DMS153 (cell line): ENCODE results near the gene OR1I1.
A peak's percentile ranks its signal among the peaks of the same experiment; 100 is the strongest.
"Not testable (repeated sequence)": the region's sequence is repeated elsewhere in the genome, so short reads cannot be mapped to it uniquely, and the experiment has no call there.

Experiments used
- DNase-seq: peaks from one replicate; lab custom pipeline; 2025; lab: John Stamatoyannopoulos, UW

The OR1I1 gene, protein sequence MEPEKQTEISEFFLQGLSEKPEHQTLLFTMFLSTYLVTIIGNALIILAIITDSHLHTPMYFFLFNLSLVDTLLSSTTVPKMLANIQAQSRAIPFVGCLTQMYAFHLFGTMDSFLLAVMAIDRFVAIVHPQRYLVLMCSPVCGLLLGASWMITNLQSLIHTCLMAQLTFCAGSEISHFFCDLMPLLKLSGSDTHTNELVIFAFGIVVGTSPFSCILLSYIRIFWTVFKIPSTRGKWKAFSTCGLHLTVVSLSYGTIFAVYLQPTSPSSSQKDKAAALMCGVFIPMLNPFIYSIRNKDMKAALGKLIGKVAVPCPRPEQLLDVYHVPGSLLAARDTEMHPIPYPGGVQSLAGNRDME

GRCh38 chr19:15081911-15082310 is at the start of gene OR1I1:
Gene OR1I1, plus strand, starts transcription at chr19:15082211. Its CDS starts 4,855 bp downstream, at chr19:15087066.
- DNase-seq = no peak

DNA sequence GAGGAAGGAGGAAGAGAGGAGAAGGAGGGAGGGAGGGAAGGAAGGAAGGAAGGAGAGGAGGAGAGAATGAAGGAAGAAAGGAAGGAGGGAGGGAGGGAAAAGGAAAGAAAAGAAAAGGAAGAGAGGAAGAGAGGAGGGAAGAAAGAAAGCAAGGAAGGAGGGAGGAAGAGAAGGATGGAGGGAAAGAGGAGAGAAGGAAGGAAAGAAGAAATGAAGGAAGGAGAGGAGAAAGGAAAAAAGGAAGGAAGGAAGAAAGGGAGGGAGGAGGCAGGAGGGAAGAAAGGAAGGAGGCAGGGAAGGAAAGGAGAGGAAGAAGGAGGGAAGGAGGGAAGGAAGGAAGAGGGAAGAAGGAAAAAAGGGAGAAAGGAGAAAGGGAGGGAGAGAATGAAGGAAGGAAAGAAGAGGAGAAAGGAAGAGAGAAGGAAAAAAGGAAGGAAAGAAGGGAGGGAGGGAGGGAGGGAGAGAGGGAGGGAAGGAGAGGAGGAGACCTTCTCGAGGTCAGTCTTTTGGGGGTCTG is 46.2 kb upstream of the OR1I1 start:
- no peak for DNase-seq

DNA sequence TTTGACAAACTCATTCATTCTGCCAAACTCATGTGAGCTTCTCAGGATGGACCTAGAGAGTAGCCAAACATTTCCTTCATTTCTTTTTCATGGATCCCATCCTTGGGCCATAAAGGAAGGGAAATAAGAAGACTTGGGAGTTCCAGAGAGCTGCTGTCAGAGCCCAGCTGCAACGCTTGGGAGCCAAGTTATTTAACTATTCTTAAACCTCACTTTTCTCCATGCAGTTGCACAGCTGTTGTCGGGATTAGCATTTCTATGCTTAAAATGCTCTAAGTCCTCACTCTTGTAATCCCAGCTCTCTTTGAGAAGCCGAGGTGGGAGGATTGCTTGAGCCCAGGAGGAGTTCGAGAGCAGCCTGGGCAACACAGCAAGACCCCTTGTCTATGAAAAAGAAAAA is 44.4 kb upstream of the OR1I1 start:
- DNase-seq = no peak

GRCh38 chr19:15038294-15038693 is 43.7 kb upstream of the OR1I1 start:
- no peak for DNase-seq

- DNase-seq = no peak
Measured at GRCh38 chr19:15042003-15042402, 40.0 kb upstream of the OR1I1 start.

- DNase-seq = no peak
Measured at GRCh38 chr19:15042826-15043225, 39.2 kb upstream of the OR1I1 start.

DNA sequence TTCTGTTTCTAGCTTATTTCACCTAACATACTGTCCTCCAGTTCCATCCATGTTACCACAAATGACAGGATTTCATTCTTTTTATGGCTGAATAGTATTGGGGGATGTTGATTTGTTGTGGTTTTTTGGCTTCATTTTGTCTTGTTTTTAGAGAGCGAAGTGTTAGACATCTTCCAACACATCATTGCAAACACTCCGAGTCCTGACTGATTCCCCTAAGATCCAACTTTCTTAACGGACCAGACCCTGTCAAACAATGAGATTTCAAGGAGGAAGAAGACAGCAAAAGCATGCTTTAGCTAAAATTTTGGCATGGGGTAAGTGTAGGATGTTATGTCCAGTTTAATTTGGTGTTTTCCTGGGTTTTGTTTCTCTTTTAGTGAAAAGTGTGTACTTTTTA is 36.5 kb upstream of the OR1I1 start:
- no peak for DNase-seq

- no peak for DNase-seq
Measured at GRCh38 chr19:15047680-15048079, 34.3 kb upstream of the OR1I1 start.

DNA sequence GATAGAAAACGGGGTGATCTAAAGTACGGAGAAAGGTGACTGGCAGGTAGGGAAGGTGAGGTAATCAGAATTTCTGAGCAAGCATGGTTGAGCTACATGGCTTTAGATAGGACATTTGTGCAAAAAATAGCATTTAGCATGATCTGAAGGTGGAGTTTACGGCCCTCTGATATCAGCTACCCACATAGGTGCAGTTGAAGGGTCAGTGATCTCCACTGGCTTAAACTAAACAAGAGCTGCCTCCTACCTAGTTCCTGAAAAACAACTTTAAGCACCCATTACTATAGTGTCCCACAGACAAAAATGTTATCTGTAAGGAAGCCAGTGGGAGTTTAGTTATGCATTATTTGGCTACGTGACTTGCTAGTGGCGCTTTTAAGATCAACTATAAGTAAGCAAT is 33.9 kb upstream of the OR1I1 start:
- no peak for DNase-seq

- DNase-seq = no peak
Measured at GRCh38 chr19:15048885-15049541, 33.0 kb upstream of the OR1I1 start, which contains the start of gene CASP14. Gene CASP14, plus strand, starts transcription at chr19:15049480. Its CDS starts 2,772 bp downstream, at chr19:15052252.

GRCh38 chr19:15050639-15051038 is 31.4 kb upstream of the OR1I1 start:
- DNase-seq = no peak

DNA sequence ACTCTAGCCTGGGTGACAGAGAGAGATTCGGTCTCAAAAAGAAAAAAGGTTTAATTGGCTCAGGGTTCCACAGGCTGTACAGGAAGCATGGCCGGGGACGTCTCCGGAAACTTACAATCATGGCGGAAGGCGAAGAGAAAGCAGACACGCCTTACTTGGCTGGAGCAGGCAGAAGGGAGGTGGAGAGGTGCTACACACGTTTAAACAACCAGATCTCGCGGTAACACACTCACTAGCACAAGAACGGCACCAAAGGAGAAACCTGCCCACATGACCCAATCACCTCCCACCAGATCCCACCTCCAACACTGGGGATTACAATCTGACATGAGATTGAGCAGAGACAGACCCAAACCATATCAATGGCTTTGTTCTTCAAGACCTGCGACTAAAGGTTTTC is 20.0 kb upstream of the OR1I1 start:
- DNase-seq = no peak

DNA sequence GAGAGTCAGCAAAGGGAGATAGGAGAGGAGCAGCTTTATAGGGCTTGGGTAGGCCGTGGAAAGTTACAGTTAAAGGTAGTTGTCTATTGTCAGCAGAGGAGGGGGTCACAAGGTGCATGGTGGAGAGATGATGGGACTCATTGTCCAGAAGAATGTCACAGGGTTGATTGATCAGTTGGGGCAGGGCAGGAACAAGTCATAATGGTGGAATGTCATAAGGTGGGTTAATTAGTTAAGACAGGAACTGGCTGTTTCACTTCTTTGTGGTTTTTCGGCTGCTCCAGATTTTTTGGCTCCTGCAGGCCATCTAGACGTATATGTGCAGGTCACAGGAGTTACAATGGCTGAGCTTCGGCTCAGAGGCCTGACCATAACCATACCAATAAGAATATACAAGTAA is 11.6 kb upstream of the OR1I1 start:
- not testable (repeated sequence) for DNase-seq

DNA sequence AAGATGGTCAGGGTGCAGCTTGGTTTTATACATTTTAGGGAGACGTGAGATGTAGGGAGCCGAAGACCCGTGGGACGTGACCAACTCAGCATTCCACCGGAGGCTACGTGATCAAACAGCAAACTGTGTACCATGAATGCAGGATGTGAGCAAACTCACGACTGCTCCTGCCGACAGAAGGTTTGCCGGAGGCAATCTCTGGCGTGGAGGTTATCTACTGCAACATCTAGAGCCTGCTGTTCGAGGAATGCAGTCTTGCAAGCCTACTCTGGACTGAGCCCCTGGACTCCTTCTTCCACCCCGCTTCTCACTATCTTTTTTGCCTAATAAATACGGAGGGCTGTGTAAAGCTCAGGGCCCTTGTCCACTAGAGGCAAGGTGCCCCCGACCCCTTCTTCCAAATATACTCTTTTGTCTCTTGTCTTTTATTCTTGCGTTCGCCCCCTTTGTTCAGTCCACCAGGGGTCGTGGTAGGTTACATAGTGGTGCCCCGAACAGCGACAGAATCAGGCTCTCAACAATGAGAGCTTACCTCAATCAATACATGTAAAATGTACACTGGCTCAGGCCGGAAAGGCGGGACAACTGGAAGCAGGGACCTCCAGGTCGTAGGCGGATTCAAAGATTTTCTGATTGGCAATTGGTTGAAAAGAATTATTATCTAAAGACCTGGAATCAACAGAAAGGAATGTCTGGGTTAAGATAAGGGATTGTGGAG is 8.9 kb upstream of the OR1I1 start:
- no peak for DNase-seq

GRCh38 chr19:15074371-15074770 is 7.6 kb upstream of the OR1I1 start:
- no peak for DNase-seq

DNA sequence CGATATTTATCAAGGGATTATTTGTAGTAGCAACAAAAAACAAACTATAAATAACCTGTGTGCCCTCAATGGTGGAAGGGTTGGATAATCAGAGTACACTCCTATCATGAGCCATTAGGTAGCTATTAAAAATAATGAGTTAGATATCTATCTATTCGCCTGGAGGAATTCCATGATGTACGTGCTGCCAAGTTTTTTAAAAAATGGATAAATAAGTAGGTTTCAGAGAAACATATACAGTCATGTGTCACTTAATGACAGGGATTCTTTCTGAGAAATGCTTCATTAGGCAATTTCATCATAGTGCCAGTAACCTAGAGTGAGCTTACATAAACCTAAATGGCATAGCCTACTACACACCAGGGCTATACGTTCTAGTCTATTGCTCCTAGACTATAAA is 6.2 kb upstream of the OR1I1 start:
- DNase-seq = no peak

DNA sequence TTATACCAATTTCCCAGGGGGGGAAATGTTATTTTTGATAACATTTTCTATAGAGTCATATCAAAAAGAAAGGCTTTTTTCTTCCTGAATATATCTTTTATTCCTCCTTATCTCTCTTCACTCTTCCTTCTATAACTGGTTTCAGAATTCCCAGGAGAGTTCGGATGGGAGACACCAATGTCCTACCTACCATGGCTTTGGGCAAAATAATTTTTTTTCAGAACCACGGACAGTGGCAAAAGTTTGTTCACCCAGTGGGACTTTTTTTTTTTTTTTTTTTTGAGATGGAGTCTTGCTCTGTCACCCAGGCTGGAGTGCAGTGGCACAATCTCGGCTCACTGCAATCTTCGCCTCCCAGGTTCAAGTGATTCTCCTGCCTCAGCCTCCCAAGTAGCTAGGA is 2.0 kb upstream of the OR1I1 start:
- not testable (repeated sequence) for DNase-seq

DNA sequence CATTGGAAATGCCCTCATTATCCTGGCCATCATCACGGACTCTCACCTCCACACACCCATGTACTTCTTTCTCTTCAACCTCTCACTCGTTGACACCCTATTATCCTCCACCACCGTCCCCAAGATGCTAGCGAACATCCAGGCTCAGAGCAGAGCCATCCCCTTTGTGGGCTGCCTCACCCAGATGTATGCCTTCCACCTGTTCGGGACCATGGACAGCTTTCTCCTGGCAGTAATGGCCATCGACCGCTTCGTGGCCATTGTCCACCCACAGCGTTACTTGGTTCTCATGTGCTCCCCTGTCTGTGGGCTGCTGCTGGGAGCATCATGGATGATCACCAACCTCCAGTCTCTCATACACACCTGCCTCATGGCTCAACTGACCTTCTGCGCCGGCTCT is 5.2 kb downstream of the OR1I1 start:
- no peak for DNase-seq

- peak; percentile 1 for DNase-seq
Measured at GRCh38 chr19:15091918-15092753, 10.1 kb downstream of the OR1I1 start.

- DNase-seq = no peak
Measured at GRCh38 chr19:15093001-15093400, 11.0 kb downstream of the OR1I1 start.

GRCh38 chr19:15096223-15096622 is 14.2 kb downstream of the OR1I1 start:
- DNase-seq = no peak

DNA sequence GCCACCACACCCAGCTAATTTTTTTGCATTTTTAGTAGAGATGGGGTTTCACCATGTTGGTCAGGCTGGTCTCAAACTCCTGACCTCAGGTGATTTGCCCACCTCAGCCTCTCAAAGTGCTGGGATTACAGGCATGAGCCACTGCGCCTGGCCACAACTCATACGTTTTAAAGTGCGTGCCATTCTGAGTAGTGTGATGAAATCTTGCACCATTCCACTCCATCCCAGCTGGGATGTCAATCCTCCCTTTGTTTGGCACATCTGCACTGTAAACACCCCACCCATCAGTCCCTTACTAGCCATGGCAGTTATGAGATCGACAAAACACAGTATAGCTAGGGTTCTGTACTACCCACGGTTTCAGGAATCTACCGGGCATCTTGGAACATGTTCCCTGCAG is 16.0 kb downstream of the OR1I1 start:
- not testable (repeated sequence) for DNase-seq
